H9 (cell line): ENCODE results near the gene MIPOL1. TPM values are rescaled to one million over a fixed set of nuclear protein-coding genes. Genes with fewer than 3 reads are reported as not detected.

Source experiments
- DNase-seq: peaks from one replicate; pipeline ENCODE4 v3.0.0-alpha.2; 2017
- H2AFZ ChIP-seq: one replicate; pipeline ENCODE4 v1.6.1; 2013; ENCODE audit warnings: mild to moderate bottlenecking, low read length, control low read depth, moderate library complexity
- H2AK5ac ChIP-seq: 2 replicates; pipeline ENCODE4 v1.6.1; 2013; ENCODE audit warnings: low read length, control low read depth, mixed read lengths; ENCODE audit not compliant: insufficient read length
- H2BK120ac ChIP-seq: one replicate; pipeline ENCODE4 v1.6.1; 2013; ENCODE audit warnings: low read depth, mild to moderate bottlenecking, low read length, control low read depth, inconsistent platforms; ENCODE audit not compliant: poor library complexity, severe bottlenecking
- H2BK12ac ChIP-seq: 2 replicates; pipeline ENCODE4 v1.6.1; 2013; ENCODE audit warnings: low read length, control low read depth, mixed read lengths, low read depth; ENCODE audit not compliant: insufficient read length
- H2BK15ac ChIP-seq: 2 replicates; pipeline ENCODE4 v1.6.1; 2013; ENCODE audit warnings: low read depth, low read length, control low read depth
- H2BK20ac ChIP-seq: one replicate; pipeline ENCODE4 v1.6.1; 2013; ENCODE audit warnings: low read depth, mild to moderate bottlenecking, low read length, control low read depth, inconsistent platforms; ENCODE audit not compliant: poor library complexity, severe bottlenecking
- H2BK5ac ChIP-seq: 2 replicates; pipeline ENCODE4 v1.6.1; 2013; ENCODE audit warnings: low read length, control low read depth, mixed read lengths; ENCODE audit not compliant: insufficient read length
- H3K14ac ChIP-seq: 2 replicates; pipeline ENCODE4 v1.6.1; 2013; ENCODE audit warnings: low read length, control low read depth; ENCODE audit not compliant: insufficient read depth
- H3K18ac ChIP-seq: 2 replicates; pipeline ENCODE4 v1.6.1; 2013; ENCODE audit warnings: low read depth, mild to moderate bottlenecking, mixed read lengths, low read length, control low read depth; ENCODE audit not compliant: insufficient read length
- H3K23ac ChIP-seq: 2 replicates; pipeline ENCODE4 v1.6.1; 2013; ENCODE audit warnings: low read length, control low read depth, mixed read lengths, low read depth; ENCODE audit not compliant: insufficient read length
- H3K23me2 ChIP-seq: 2 replicates; pipeline ENCODE4 v1.6.1; 2013; ENCODE audit warnings: low read depth, mild to moderate bottlenecking, mixed read lengths, low read length, control low read depth; ENCODE audit not compliant: insufficient read length, poor library complexity, severe bottlenecking
- H3K27ac ChIP-seq: 2 replicates; pipeline ENCODE4 v1.5.1; 2013; ENCODE audit warnings: low read length, control low read depth, mixed read lengths, low read depth; ENCODE audit not compliant: insufficient read length
- H3K27me3 ChIP-seq: 2 replicates; pipeline ENCODE4 v1.6.1; 2013; ENCODE audit warnings: low read length, control low read depth, inconsistent platforms; ENCODE audit not compliant: insufficient read depth
- H3K4ac ChIP-seq: 2 replicates; pipeline ENCODE4 v1.6.1; 2013; ENCODE audit warnings: low read depth, mild to moderate bottlenecking, control low read depth, inconsistent platforms, low read length, moderate library complexity
- H3K4me1 ChIP-seq: 2 replicates; pipeline ENCODE4 v1.6.1; 2013; ENCODE audit warnings: low read length, control low read depth, inconsistent platforms; ENCODE audit not compliant: insufficient read depth
- H3K4me2 ChIP-seq: 2 replicates; pipeline ENCODE4 v1.6.1; 2013; ENCODE audit warnings: low read length, control low read depth, mixed read lengths; ENCODE audit not compliant: insufficient read length, insufficient read depth
- H3K56ac ChIP-seq: 2 replicates; pipeline ENCODE4 v1.6.1; 2013; ENCODE audit warnings: low read depth, mild to moderate bottlenecking, mixed read lengths, low read length, control low read depth; ENCODE audit not compliant: insufficient read length
- H3K79me1 ChIP-seq: 2 replicates; pipeline ENCODE4 v1.6.1; 2013; ENCODE audit warnings: low read depth, mild to moderate bottlenecking, moderate library complexity, low read length, control low read depth, inconsistent platforms; ENCODE audit not compliant: insufficient read depth, poor library complexity, severe bottlenecking
- H3K79me2 ChIP-seq: 2 replicates; pipeline ENCODE4 v1.6.1; 2013; ENCODE audit warnings: low read length, control low read depth, inconsistent platforms; ENCODE audit not compliant: insufficient read depth
- H3K9ac ChIP-seq: 2 replicates; pipeline ENCODE4 v1.6.1; 2013; ENCODE audit warnings: low read length, control low read depth, mixed read lengths; ENCODE audit not compliant: insufficient read length; ENCODE audit errors: extremely low read depth
- H3K9me3 ChIP-seq: one replicate; pipeline ENCODE4 v1.6.1; 2013; ENCODE audit warnings: low read depth, low read length, inconsistent platforms; ENCODE audit not compliant: control insufficient read depth
- H3T11ph ChIP-seq: one replicate; pipeline ENCODE4 v1.6.1; 2013; ENCODE audit warnings: mild to moderate bottlenecking, low read length, control low read depth, inconsistent platforms
- H4K20me1 ChIP-seq: one replicate; pipeline ENCODE4 v1.6.1; 2013; ENCODE audit not compliant: control insufficient read depth, insufficient read length, insufficient read depth
- H4K5ac ChIP-seq: 2 replicates; pipeline ENCODE4 v1.6.1; 2013; ENCODE audit warnings: low read depth, mild to moderate bottlenecking, mixed read lengths, low read length, control low read depth; ENCODE audit not compliant: insufficient read length
- H4K8ac ChIP-seq: replicated peaks from 2 replicates; pipeline ENCODE4 v1.6.1; 2013; ENCODE audit warnings: low read length, control low read depth, mixed read lengths, low read depth; ENCODE audit not compliant: insufficient read length
- H4K91ac ChIP-seq: 2 replicates; pipeline ENCODE4 v1.6.1; 2013; ENCODE audit warnings: low read depth, mild to moderate bottlenecking, moderate library complexity, mixed read lengths, low read length, control low read depth; ENCODE audit not compliant: insufficient read length
- H3K27ac Mint-ChIP-seq, 3 experiments: 2 replicates in 2 of 3; 3 replicates in 1 of 3; pipeline ENCODE4 v1.8.0; 2020 to 2021; ENCODE audit warnings: mixed read lengths in 3 of 3, mild to moderate bottlenecking in 1 of 3, moderate library complexity in 1 of 3
- H3K27me3 Mint-ChIP-seq: 2 replicates; pipeline ENCODE4 v1.8.0; 2021; ENCODE audit warnings: low read depth, mild to moderate bottlenecking, moderate library complexity, mixed read lengths
- H3K36me3 Mint-ChIP-seq, 3 experiments: 2 replicates in 2 of 3; 3 replicates in 1 of 3; pipeline ENCODE4 v1.8.0; 2020 to 2021; ENCODE audit warnings: low read depth in 3 of 3, mixed read lengths in 3 of 3; ENCODE audit not compliant: insufficient read depth in 1 of 3
- H3K4me1 Mint-ChIP-seq, 2 experiments: 2 replicates each; pipeline ENCODE4 v1.8.0; 2020; ENCODE audit warnings: mixed read lengths in 2 of 2
- H3K4me3 Mint-ChIP-seq, 2 experiments: 2 replicates in 1 of 2; 3 replicates in 1 of 2; pipeline ENCODE4 v1.8.0; 2020 to 2021; ENCODE audit warnings: mild to moderate bottlenecking in 2 of 2, mixed read lengths in 2 of 2, moderate library complexity in 1 of 2
- H3K9me3 Mint-ChIP-seq, 2 experiments: 2 replicates in 1 of 2; 3 replicates in 1 of 2; pipeline ENCODE4 v1.8.0; 2020; ENCODE audit warnings: mild to moderate bottlenecking in 2 of 2, mixed read lengths in 2 of 2, moderate library complexity in 1 of 2
- CTCF ChIP-seq: fragments of 200-600 bp; sonication (generic); conservative IDR thresholded peaks from 3 replicates; pipeline ENCODE4 v1.8.0; 2021; ENCODE audit warnings: antibody characterized with exemption, mild to moderate bottlenecking
- WGBS: extraction: QIAGEN DNeasy Blood & Tissue Kit; methylation state at CpG from one replicate; pipeline ENCODE4 v1.1.7; 2013; ENCODE audit warnings: missing lambda C conversion rate, low lambda C conversion rate, mixed read lengths; ENCODE audit not compliant: insufficient read length; ENCODE audit errors: extremely low coverage; 5-methylcytosine and 5-hydroxymethylcytosine counted together
- total RNA-seq: library from RNA; stranded (reverse); gene quantifications from 2 replicates; pipeline ENCODE4 v1.2.1, GENCODE V29; 2021

MIPOL1 gene
- total RNA-seq, 1 experiment from 2014 or later, result 15.6 TPM

GRCh38 chr14:37434867-37435266, 237.1 kb downstream of the MIPOL1 start:
- Mint-ChIP-seq H3K4me1 (peaks cover 3% of the 10 kb centered on the region in 2 experiments; a peak in 2 of 4 replicates), H3K27ac (no peak overlapping the region; a peak in 1 of 7 replicates), H3K4me3 (no peak overlapping the region), H3K27me3 (no peaks in the 10 kb centered on the region), H3K36me3 (peaks cover 5 to 14% (median 13%) of the 10 kb centered on the region in 3 experiments; a peak in 4 of 7 replicates), H3K9me3 (peaks cover 5 to 8% of the 10 kb centered on the region in 2 experiments; a peak in 4 of 5 replicates)
- no peak overlapping the region for H3K4ac ChIP-seq
- H4K91ac ChIP-seq, result no peak overlapping the region
- no peaks in the 10 kb centered on the region for H3K9me3 ChIP-seq
- H3K18ac ChIP-seq, result no peak overlapping the region
- no peak overlapping the region for H3K14ac ChIP-seq
- H2BK20ac ChIP-seq, result no peak overlapping the region
- H3K79me2 ChIP-seq, result no peaks in the 10 kb centered on the region
- H3K23ac ChIP-seq, result no peak overlapping the region
- H3K4me2 ChIP-seq, result no peak overlapping the region
- H3K4me1 ChIP-seq, result no peaks in the 10 kb centered on the region
- H3K56ac ChIP-seq, result no peak overlapping the region
- H2BK120ac ChIP-seq, result no peak overlapping the region
- DNase-seq, result no peak
- no peaks in the 10 kb centered on the region for H3K23me2 ChIP-seq
- H2BK15ac ChIP-seq, result no peak overlapping the region
- no peak overlapping the region for H4K8ac ChIP-seq
- WGBS, result no CpG with 5 or more reads among the region's 3 CpGs
- no peak for TF ChIP-seq CTCF
- H2BK12ac ChIP-seq, result no peak overlapping the region
- H2AFZ ChIP-seq, result no peak overlapping the region
- no peaks in the 10 kb centered on the region for H3K27me3 ChIP-seq
- H4K5ac ChIP-seq, result no peak overlapping the region
- no peak overlapping the region for H2BK5ac ChIP-seq
- H3K9ac ChIP-seq, result no peak overlapping the region
- no peaks in the 10 kb centered on the region for H3K79me1 ChIP-seq
- no peak overlapping the region for H2AK5ac ChIP-seq
- no peak overlapping the region for H3K27ac ChIP-seq
- H3T11ph ChIP-seq, result no peak overlapping the region
- H4K20me1 ChIP-seq, result no peaks in the 10 kb centered on the region
